GM18526 (cell line): ENCODE measurements around the gene RPL7A.

Experiments used
- POLR2A ChIP-seq: IDR thresholded peaks from 3 replicates; pipeline ENCODE4 v1.6.1; 2011; ENCODE audit not compliant: insufficient read length; ENCODE audit errors: extremely low read depth

Gene RPL7A

GRCh38 chr9:133323211-133323610 is 24.8 kb upstream of the RPL7A start:
- TF ChIP-seq POLR2A: no peak

- no peak for TF ChIP-seq POLR2A
Observed at GRCh38 chr9:133323991-133324703, 23.9 kb upstream of the RPL7A start.

GRCh38 chr9:133327834-133328484 is 20.1 kb upstream of the RPL7A start:
- no peak for TF ChIP-seq POLR2A

- TF ChIP-seq POLR2A: no peak
Observed at GRCh38 chr9:133331221-133331620, 16.8 kb upstream of the RPL7A start.

- no peak for TF ChIP-seq POLR2A
Observed at GRCh38 chr9:133331641-133332380, 16.2 kb upstream of the RPL7A start.

GRCh38 chr9:133332381-133332730 is 15.7 kb upstream of the RPL7A start:
- no peak for TF ChIP-seq POLR2A

GRCh38 chr9:133333011-133333410 is 15.0 kb upstream of the RPL7A start:
- no peak for TF ChIP-seq POLR2A

- no peak for TF ChIP-seq POLR2A
Observed at GRCh38 chr9:133333566-133333965, 14.5 kb upstream of the RPL7A start.

- no peak for TF ChIP-seq POLR2A
Observed at GRCh38 chr9:133334161-133334560, 13.9 kb upstream of the RPL7A start.

GRCh38 chr9:133335924-133336811 is 11.8 kb upstream of the RPL7A start, which contains the start of gene SURF6:
TSS of gene SURF6 (minus strand) at chr9:133336188. CDS start at chr9:133336132, 56 bp downstream.
- TF ChIP-seq POLR2A: peak; percentile 78

GRCh38 chr9:133339641-133340040 is 8.4 kb upstream of the RPL7A start:
- TF ChIP-seq POLR2A: no peak

GRCh38 chr9:133340256-133340655 is 7.8 kb upstream of the RPL7A start:
- TF ChIP-seq POLR2A: no peak

GRCh38 chr9:133340916-133341315 is 7.1 kb upstream of the RPL7A start:
- TF ChIP-seq POLR2A: no peak

- TF ChIP-seq POLR2A: no peak
Observed at GRCh38 chr9:133341369-133342068, 6.5 kb upstream of the RPL7A start.

- TF ChIP-seq POLR2A: no peak
Observed at GRCh38 chr9:133342069-133342406, 6.0 kb upstream of the RPL7A start.

GRCh38 chr9:133342570-133342969 is 5.4 kb upstream of the RPL7A start:
- TF ChIP-seq POLR2A: no peak
